K562 (cell line): Measurements from ENCODE around the gene MAB21L3. TPM values are rescaled to one million over a fixed set of nuclear protein-coding genes. Genes with fewer than 3 reads are reported as not detected.

Experiments
- ATAC-seq: fragments of 200-7000 bp; cut with Tn5 transposase; 3 replicates; pipeline ENCODE4 v1.9.1; 2020; ENCODE audit warnings: moderate library complexity
- BruUV-seq: library from RNA; stranded (reverse); fragments of 400-500 nt; replicated peaks from 2 replicates; lab custom pipeline; 2021; lab: Mats Ljungman, UMichigan
- CTCF ChIA-PET: fragments of 300-600 bp; formaldehyde crosslinking; extraction: SDS; loops from one replicate; lab custom pipeline; 2021; ENCODE audit warnings: low intra/inter-chr PET ratio; lab: Yijun Ruan, JAX
- POLR2A ChIA-PET: fragments of 300-600, 350-650 bp; sonication (Branson Sonifier 250); formaldehyde crosslinking; extraction: SDS; loops from one replicate; lab custom pipeline; 2021; ENCODE audit warnings: antibody characterized with exemption, inconsistent platforms; lab: Yijun Ruan, JAX
- DNase-seq, 4 experiments: peaks; one replicate each; pipeline versions ENCODE4 v3.0.0 to v3.0.0-alpha.2; 2011 to 2018; ENCODE audit warnings: low spot score in 3 of 4, mixed read lengths in 3 of 4; ENCODE audit errors: extremely low read depth in 1 of 4
- FAIRE-seq: peaks from 2 replicates; lab custom pipeline; 2011; peaks lifted over from hg19 to GRCh38; lab: Jason Lieb, UNC
- H2AFZ ChIP-seq: 2 replicates; pipeline ENCODE4 v1.6.0; 2011; ENCODE audit warnings: low read depth, low read length, control low read depth, inconsistent platforms
- H3K27ac ChIP-seq: fragments of 200-600 bp; 3 replicates; pipeline ENCODE4 v1.8.0; 2011; ENCODE audit warnings: low read depth, mild to moderate bottlenecking, control low read depth, inconsistent platforms, low read length, moderate library complexity, mixed read lengths; ENCODE audit errors: extremely low read depth
- H3K27me3 ChIP-seq, 2 experiments: fragments of 300-600 bp in 1 of 2; 2 replicates in 1 of 2; 3 replicates in 1 of 2; pipeline versions ENCODE4 v1.6.0 to v1.8.0; 2011; ENCODE audit warnings: inconsistent platforms in 2 of 2, low read length in 2 of 2, mild to moderate bottlenecking in 1 of 2, mixed read lengths in 1 of 2, moderate library complexity in 1 of 2; ENCODE audit not compliant: control insufficient read depth in 2 of 2, insufficient read depth in 2 of 2
- H3K36me3 ChIP-seq: fragments of 300-600 bp; 3 replicates; pipeline ENCODE4 v1.8.0; 2011; ENCODE audit warnings: mild to moderate bottlenecking, low read length, inconsistent platforms; ENCODE audit not compliant: control insufficient read depth, insufficient read depth
- H3K4me1 ChIP-seq, 2 experiments: fragments of 200-600 bp in 1 of 2; replicated peaks in 1 of 2; 2 replicates in 1 of 2; 3 replicates in 1 of 2; pipeline versions ENCODE4 v1.5.1 to v1.8.0; 2011; ENCODE audit warnings: inconsistent platforms in 2 of 2, low read length in 2 of 2, mild to moderate bottlenecking in 1 of 2, mixed read lengths in 1 of 2, moderate library complexity in 1 of 2; ENCODE audit not compliant: control insufficient read depth in 2 of 2, insufficient read depth in 2 of 2
- H3K4me2 ChIP-seq: 2 replicates; pipeline ENCODE4 v1.6.1; 2011; ENCODE audit warnings: low read length, control low read depth, inconsistent platforms, mixed read lengths; ENCODE audit not compliant: insufficient read depth
- H3K4me3 ChIP-seq: fragments of 200-600 bp; sonication (generic), shearing (Covaris generic); 2 replicates; pipeline ENCODE4 v1.5.1; 2016; ENCODE audit warnings: control low read depth, inconsistent platforms
- H3K79me2 ChIP-seq: fragments of 200-600 bp; 3 replicates; pipeline ENCODE4 v1.8.0; 2011; ENCODE audit warnings: low read length, inconsistent platforms; ENCODE audit not compliant: control insufficient read depth, insufficient read depth
- H3K9ac ChIP-seq, 2 experiments: 2 replicates each; pipeline versions ENCODE4 v1.6.0 to v1.6.1; 2011; ENCODE audit warnings: low read depth in 2 of 2, low read length in 2 of 2, control low read depth in 1 of 2, inconsistent platforms in 1 of 2, mild to moderate bottlenecking in 1 of 2, mixed read lengths in 1 of 2; ENCODE audit not compliant: insufficient read depth in 1 of 2
- H3K9me1 ChIP-seq: one replicate; pipeline ENCODE4 v1.6.0; 2011; ENCODE audit warnings: inconsistent platforms, mild to moderate bottlenecking, low read length, moderate library complexity; ENCODE audit not compliant: control insufficient read depth, insufficient read depth
- H3K9me3 ChIP-seq: replicated peaks from 2 replicates; pipeline ENCODE4 v1.5.1; 2011; ENCODE audit warnings: low read depth, low read length, inconsistent platforms; ENCODE audit not compliant: control insufficient read depth, insufficient read depth
- H4K20me1 ChIP-seq: replicated peaks from 2 replicates; pipeline ENCODE4 v1.6.1; 2011; ENCODE audit warnings: low read length, inconsistent platforms, mixed read lengths; ENCODE audit not compliant: control insufficient read depth, insufficient read depth
- CEBPG ChIP-seq, 3 experiments: fragments of 200-800 bp in 1 of 3; sonication (Bioruptor generic) in 1 of 3; sonication (generic) in 1 of 3; formaldehyde crosslinking in 1 of 3; IDR thresholded peaks in 2 of 3; conservative IDR thresholded peaks in 1 of 3; 2 replicates each; pipeline versions ENCODE4 v1.6.1 to v1.8.0; 2016 to 2022; ENCODE audit warnings: missing compliant biosample characterization in 2 of 3, missing genetic modification characterization in 2 of 3, mild to moderate bottlenecking in 1 of 3, missing genetic modification reagents in 1 of 3
- WGBS: fragments of 100-300 bp; shearing (Covaris generic); methylation state at CpG from one replicate; pipeline ENCODE4 v1.1.6; 2016; ENCODE audit warnings: low coverage, mixed read lengths; ENCODE audit not compliant: insufficient coverage; ENCODE audit errors: missing lambda C conversion rate; 5-methylcytosine and 5-hydroxymethylcytosine counted together
- in situ Hi-C: fragments of 300-500 bp; cut with MboI; formaldehyde crosslinking; loops from 4 replicates; pipeline ENCODE4 v1.15.0; 2018; ENCODE audit warnings: inconsistent platforms, mixed read lengths
- intact Hi-C: fragments of 100-400 bp; cut with micrococcal nuclease; formaldehyde crosslinking; loops from 2 replicates; pipeline ENCODE4 v1.14.2; 2022
- polyA plus RNA-seq, 8 experiments: library from polyadenylated mRNA; depleted of rRNA in 4 of 8; stranded (reverse) in 5 of 8; unstranded in 3 of 8; fragments of >200 nt; fragmentation: Nextera tagmentation in 2 of 8; fragmentation: Illumina TruSeq in 1 of 8; extraction: Ambion mirVana in 2 of 8; extraction: Trizol in 1 of 8; gene quantifications; 2 replicates each; pipeline versions ENCODE4 v1.2.1 to v1.2.3, GENCODE V29; 2011 to 2014; ENCODE audit warnings: inconsistent platforms in 1 of 8, missing spikeins in 1 of 8
- total RNA-seq, 7 experiments: library from RNA; depleted of rRNA in 6 of 7; stranded (reverse); fragments of >200 nt in 6 of 7; fragmentation: Illumina TruSeq in 2 of 7; extraction: Trizol in 2 of 7; gene quantifications; 2 replicates each; pipeline versions ENCODE4 v1.2.1 to v1.2.3, GENCODE V29; 2011 to 2021; ENCODE audit warnings: low replicate concordance in 1 of 7
- TF ChIP-seq, protein P1 (sequence below): fragments of 250-450 bp; sonication (Bioruptor Pico); IDR thresholded peaks from 2 replicates; pipeline ENCODE4 v1.8.0; 2022; ENCODE audit warnings: inconsistent platforms

MAB21L3 gene
- total and polyA plus RNA-seq, 9 of the 15 experiments (the other 6 are each of a cell fraction or from before 2014, with no cell fraction given) = not detected

DNA sequence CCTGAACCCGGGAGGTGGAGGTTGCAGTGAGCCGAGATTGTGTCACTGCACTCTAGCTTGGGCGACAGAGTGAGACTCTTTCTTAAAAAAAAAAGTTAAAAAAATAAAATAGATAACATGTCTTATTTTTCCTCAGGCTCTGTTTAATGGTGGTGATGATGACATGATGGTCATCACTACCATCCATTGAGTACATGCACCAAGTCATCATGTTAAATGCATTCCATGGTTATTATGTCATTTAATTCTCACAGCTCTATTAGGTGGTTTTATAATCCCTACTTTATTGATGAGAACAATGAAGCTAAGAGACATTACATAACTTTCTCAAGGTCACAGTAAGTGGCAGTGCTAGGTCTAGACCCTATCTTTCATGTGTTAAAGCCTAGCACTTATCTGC is 34.4 kb upstream of the MAB21L3 start:
- no peak for FAIRE-seq
- BruUV-seq = no TSS peak
- in situ Hi-C loops = no loop called here
- Histone ChIP-seq H3K4me2 (no peak overlapping the region), H3K9me3 (no peaks in the 10 kb centered on the region), H3K9ac (no peak overlapping the region), H4K20me1 (no peaks in the 10 kb centered on the region), H3K36me3 (no peaks in the 10 kb centered on the region), H2AFZ (no peak overlapping the region), H3K4me3 (no peak overlapping the region), H3K4me1 (no peaks in the 10 kb centered on the region), H3K9me1 (no peaks in the 10 kb centered on the region), H3K27ac (no peak overlapping the region), H3K79me2 (no peaks in the 10 kb centered on the region), H3K27me3 (no peaks in the 10 kb centered on the region; a peak in 1 of 5 replicates)
- ATAC-seq = no peak
- intact Hi-C loops = no loop called here
- CTCF ChIA-PET = no interaction called here
- 0% methylated on average over 3 of the region's 3 CpGs for WGBS
- DNase-seq = no peak
- TF ChIP-seq CEBPG (CRISPR knock-in tag; IDR thresholded peaks at IDR 0.05) (no peak), CEBPG (tag; conservative IDR thresholded peaks at IDR 0.05 in 1 of 2, IDR thresholded peaks at IDR 0.05 in 1 of 2) (0 out of 4 replicates have a peak, but pooled peaks of 1 of the 2 experiments have one; percentile 16)
- TF ChIP-seq, protein P1, sequence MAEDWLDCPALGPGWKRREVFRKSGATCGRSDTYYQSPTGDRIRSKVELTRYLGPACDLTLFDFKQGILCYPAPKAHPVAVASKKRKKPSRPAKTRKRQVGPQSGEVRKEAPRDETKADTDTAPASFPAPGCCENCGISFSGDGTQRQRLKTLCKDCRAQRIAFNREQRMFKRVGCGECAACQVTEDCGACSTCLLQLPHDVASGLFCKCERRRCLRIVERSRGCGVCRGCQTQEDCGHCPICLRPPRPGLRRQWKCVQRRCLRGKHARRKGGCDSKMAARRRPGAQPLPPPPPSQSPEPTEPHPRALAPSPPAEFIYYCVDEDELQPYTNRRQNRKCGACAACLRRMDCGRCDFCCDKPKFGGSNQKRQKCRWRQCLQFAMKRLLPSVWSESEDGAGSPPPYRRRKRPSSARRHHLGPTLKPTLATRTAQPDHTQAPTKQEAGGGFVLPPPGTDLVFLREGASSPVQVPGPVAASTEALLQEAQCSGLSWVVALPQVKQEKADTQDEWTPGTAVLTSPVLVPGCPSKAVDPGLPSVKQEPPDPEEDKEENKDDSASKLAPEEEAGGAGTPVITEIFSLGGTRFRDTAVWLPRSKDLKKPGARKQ = no peak
- POLR2A ChIA-PET = interaction anchor here (1.2 kb wide), 1 partner anchor 20 kb away, joined by 3 read pairs; no protein-coding TSS in a partner anchor
